NCI-H748 (cell line): ENCODE data around the gene PDCD4.
"Not testable (repeated sequence)": the region's sequence is repeated elsewhere in the genome, so short reads cannot be mapped to it uniquely, and the experiment has no call there.

Source experiments
- DNase-seq: peaks from one replicate; lab custom pipeline; 2025; ENCODE audit not compliant: unreplicated experiment; lab: John Stamatoyannopoulos, UW

The PDCD4 gene

DNA sequence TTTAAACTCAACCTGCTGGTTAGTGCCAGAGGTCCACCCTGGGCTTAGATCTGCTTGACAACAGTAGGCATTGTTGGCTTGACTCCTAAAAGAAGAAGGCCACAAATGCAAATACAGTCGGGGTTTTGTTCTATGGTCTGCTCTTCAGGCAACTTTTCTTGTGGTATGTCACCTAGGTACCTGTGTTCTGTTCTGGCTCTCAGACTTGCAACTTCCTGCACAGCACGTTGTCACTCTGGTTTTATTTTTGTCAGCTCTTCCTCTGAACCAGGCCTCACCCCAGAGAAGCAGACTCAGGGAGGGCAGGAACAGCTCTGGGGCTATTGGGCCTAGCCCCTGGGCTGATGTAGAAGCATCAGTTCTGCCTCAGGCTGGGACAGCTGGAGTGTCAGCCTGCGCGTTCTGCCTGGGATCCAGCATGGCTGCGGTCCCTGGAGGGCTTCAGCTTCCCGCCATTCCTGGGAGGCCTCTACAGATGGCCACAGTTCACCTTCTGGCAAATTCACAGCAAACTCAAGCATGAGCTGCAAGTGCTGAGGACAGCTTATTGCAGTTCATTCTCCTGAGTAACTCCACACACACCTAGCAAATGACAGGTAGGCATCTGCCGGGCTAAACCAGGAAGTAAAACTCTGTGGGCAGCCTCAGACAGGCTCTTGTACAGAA, 11.0 kb upstream of the PDCD4 start:
- DNase-seq: no peak

DNA sequence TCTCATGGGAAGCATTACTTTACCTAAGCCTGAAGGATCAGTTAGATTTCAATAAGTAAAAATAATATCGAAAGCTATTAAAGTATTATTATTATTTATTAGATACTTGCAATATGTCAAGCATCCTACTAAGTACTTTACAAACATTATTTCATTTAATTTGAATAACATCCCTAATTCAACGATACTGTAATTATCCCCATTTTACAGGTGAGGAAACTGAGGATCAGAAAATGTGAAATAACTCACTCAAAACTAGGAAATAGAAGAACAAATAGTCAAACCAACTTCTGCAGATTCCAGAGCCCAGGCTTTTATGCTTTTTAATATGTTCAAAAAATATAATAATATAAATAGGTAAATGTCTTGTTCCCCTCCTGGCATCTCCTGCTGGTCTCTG, 10.3 kb upstream of the PDCD4 start:
- no peak for DNase-seq

DNA sequence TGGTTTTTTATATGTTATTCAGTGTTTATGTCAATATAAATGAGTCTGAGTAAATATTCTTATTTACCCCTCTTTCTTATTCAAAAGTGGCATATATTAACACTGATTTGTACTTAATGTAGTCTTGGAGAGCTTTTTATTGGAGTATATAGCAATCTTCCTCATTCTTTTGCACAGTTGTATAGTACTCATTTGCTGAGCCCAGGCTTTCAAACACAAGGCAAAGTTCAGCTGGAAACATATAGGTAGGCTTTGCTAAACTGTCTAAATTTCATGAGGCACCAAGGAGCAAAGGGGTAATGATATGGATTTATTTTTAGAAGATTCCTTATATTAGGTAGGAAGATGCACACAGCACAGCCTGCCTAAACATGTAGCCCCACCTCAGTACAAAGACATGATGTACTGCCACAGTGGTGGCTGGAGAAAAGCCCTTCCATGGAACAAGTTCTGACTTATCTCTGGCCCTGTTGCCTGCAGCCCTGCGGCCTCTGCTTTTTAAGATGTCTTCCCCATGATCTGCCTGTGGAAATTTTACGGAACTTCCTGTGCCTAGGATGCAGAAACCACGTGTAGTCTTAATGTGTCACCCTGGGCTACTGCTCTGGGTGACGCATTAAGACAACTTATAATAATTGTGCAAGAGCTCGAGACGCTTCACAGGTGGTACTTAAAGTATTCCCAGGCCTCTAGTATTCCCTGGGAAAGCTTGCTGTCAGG, 9.6 kb upstream of the PDCD4 start:
- no peak for DNase-seq

DNA sequence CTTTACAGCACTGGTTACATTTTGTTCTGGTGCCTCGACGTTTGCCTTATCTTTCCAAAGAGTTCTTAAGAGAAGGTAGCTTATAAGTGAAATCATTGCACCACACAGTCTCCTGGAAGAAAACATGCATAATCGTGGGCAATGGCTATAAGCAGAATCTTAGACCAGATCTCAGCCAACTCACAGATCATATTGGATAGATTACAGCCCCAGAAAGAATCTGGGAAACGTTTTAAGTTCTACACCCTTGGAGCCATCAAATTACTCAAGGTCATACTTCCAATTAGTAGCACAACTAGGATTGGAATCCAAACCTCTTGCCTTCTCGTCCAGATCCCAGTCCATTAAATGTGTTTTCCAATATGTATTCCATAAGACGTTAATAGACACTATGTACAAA, 8.8 kb upstream of the PDCD4 start:
- DNase-seq: no peak

DNA sequence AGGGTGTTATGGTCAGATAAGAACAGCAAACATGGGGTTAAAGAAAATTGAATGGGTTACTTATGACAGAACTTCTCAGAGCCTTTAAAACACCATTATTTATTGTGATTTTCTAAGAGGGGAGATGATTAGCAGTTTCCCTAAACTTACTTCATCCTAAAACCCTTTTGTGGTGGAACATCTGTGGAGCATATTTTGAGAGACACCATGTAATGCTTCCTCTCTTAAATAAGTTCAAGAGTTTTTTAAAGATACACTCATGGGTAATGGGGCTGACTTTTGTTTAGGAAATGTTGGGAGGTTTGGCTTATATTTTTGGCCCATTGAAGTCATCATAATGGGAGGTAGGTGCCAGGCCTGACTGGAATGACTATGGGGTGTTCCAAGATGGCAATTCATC, 8.4 kb upstream of the PDCD4 start:
- DNase-seq: no peak

DNA sequence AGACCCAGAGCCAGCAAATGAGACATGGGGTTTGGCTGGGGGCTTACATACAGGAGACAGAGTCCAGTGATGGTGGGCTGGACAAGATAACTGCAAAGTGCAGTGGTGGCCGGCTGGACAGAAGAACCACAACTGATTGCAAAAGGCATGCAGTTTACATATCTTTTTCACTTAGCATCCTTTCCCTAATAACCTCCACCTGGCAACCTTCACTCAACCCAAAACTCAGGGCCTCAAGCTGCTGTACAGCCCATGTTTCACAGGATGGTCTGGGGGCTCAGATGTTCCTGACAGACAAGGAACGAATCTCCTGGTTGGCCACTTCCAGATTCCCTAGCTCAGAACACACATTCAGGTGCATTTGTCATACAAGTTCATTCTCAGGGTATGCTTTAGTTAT, 7.8 kb upstream of the PDCD4 start:
- DNase-seq: no peak

DNA sequence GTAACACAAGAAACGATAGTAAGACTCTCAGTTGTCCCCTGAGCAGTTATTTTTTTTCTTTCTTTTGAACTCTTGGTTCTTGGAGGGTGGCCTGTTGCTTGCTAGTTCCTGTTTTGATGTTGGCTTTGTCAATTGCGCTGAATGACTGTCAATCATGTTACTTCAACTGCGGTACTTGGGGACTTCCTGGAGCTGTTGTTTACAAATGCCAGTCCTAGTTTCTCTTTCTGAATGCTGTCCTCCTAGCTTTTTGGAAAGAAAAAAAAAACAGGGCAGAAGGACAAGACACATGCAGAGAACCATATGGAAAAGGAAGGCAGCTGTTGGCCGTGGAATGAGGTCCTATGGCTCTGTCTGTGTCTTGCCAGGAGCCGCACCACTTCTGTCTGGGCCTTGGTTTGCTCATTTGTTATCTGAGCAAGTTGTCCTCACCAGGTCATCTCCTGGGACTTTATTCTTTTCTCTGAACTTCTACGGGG, 7.0 kb upstream of the PDCD4 start:
- no peak for DNase-seq

DNA sequence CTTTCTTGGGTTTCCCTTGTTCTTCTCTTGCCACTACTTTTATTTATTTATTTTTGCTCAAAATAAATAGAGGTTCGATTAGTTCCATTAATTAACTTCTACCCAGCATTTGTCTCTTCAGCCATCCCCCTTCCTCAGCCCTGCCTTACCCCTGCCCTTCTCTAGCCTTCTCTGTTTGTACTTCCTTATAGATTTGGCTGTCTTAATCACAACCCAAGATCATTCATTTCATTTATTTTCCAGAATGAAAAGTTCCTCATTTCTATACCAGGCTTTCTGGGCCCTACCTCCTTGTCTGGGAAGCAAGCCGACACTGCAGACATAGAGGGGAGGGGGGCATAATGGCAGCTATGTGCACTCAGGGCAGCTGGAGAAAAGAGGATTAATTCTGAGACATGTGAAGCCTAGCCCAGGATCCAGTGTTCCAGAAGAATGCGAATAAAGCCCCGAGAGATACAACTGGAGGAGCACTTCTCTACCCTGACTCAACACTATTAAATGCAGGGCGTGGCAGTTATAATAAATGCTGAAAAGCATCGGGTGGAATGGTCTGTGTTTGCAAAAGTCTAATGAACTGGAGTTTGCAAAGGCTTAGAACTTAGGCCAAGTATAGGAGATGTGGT, 6.4 kb upstream of the PDCD4 start:
- DNase-seq: no peak

DNA sequence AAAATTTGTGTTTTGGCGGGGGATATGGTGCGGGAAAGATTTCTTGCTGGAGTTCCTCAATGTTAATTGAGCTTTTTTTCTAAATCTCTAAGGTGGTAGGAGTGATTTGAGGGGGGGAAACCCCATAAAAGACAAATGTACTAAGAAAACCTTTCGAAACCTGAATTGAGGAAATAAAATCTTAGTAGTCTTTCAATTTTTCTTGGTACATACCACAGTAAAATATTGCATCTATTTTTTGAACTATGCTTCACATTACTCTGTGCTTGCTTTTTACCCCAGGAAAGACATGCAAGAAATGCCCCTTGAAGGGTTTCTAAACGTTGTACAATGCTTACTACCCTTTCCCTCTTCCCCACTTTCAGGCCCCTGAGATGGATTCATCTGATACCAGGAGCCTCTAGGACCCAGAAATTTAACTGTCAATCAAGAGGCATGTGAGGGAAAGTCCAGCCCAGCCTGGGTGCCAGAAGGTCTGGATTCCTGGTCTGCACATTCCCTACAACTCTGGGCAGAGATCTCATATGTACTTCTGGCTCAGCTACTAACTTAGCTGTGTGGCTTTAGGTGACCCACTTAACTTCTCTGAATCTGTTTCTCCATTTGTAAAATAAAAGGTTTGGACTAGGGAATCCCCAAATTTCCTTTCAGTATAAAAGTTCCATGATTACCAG, 5.8 kb upstream of the PDCD4 start:
- no peak for DNase-seq

DNA sequence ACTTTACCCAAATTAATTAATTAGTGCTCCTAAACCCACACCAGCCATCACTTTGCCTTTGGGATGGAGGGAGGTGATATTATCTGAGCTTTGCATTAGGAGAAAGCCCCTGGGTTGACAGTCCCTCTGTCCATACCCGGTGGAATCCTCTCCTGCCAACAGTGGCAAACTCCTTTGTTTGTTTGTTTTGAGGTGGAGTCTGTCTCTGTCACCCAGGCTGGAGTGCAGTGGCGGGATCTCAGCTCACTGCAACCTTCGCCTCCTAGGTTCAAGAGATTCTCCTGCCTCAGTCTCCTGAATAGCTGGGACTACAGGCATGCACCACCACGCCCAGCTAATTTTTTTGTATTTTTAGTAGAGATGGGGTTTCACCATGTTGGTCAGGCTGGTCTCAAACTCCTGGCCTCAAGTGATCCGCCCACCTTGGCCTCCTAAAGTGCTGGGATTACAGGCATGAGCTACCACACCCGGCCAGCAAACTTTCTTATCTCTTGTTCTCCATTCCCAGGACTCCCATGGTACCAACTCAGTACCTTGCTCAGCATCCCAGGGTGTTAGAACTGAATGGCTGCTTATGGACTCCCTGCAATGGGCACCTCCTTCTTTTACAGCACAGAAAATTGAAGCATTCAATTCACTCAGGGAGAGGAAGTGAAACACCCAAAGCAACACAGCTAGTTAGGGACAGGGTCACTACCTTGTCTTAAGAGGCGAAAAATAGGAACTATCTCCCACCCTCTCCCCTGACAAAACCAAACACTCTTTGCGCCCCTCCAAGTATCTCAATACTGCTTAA, 4.5 kb upstream of the PDCD4 start:
- DNase-seq: not testable (repeated sequence)

DNA sequence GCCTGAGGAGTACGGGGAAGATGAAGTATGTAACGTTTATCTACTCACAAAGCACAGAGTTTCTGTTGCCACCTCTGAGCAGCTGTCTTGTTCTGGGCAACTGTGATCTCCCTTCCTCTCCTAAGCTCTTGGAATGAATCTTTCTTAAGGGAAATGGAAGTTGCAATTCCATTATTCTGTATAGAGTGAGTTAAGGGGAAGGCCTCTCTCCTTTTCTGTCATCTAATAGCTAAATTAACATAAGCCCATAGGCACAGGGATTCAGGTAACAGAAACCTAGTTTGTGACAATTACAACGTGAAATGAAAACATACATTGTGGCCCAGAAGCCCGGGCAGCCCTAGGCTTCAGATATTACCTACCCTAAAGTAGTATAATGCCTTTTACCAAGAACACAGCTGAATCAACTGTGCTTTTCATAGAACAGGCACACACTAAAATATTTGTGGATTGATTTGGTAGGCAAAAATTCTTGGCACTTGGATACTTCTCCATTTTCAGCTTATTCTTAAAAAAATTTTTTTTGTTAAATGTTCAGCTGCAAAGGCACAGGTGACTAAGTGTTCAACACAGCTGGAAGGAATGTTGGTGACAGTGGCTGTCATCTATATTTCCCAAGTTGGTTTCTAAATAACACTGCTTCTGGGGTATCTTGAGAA, 3.8 kb upstream of the PDCD4 start:
- DNase-seq: no peak

DNA sequence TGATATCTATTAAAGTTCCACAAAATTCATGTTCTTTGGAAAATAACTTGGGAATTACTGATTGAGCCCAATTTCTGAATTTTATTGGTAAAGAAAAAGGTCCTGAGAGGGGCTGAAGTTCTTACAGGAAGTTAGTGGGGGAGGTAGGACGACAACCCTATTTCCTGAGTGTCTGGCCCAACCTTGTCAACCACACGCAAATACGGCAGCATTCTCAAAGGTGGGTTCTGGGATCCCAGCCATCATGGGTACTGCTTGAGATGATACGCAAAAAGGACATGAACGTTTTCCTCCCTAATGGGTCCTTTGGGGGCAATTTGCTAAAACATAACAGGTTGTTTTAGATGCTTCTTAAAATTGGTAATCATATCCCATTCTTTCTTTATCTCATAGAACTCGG, 2.7 kb upstream of the PDCD4 start:
- DNase-seq: no peak

DNA sequence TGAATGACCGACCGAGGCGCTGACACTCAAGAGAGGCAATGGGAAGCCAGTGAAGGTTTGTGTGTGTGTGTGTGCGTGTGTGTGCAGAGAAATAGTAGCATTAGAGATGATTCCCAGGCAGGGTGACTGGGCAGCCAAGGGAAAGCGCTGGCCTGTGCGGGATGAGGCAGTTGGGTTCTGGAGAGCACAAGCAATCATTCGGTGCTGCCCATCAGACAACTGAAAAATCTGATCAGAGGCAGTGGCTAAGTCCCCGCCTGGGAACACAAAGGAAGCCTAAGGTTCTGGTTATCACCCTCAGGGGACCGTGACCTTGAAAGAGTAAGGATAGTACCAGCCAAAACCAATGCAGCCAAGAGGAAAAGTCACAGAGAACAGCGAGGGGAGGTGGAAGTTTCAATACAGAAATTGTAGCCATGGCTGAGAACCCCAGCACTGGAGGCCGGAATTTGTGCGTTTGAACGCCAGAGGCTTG, 868 bp upstream of the PDCD4 start:
- no peak for DNase-seq

DNA sequence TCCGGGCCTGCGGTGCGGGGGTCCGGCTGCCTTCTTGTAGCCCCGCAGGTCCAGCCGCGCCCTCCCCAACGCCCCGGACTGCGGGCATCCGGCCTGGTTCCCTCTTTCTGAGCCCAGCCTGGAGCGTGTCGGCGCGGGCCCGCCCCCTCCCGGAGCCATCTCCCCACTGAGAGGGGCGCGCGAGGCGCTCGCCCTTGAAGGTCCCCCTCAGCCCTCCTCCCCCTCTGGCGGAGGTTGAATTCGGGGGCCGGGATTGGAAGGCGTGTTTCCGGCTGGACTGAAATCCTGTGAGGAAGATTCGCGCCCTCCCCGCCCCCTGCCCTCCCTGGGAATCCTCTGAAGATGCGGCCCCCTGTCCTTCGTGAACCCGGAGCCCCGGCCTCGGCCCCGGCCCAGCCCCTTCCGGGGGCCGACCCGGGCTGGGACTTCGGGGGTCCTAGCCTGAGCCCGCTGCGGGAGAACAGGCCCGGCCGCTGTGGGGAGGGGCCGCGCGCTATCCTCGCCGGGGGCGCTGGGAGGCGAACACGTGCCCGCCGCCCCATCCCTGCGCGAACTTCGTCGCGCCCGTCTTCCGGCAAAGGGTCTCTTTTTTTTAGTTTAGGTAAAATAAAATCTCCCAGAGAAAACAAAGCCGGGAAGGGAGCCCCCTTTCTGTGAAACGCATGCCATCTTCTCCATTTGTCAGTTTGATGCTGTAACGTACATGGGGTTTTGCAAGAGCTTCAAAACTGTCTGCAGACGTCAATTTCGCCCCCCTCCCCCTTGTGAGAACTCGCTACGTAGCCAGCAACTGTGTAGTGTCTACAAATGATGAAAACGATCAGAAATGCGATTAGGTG, 636 bp downstream of the PDCD4 start:
- DNase-seq: peak; percentile 78

DNA sequence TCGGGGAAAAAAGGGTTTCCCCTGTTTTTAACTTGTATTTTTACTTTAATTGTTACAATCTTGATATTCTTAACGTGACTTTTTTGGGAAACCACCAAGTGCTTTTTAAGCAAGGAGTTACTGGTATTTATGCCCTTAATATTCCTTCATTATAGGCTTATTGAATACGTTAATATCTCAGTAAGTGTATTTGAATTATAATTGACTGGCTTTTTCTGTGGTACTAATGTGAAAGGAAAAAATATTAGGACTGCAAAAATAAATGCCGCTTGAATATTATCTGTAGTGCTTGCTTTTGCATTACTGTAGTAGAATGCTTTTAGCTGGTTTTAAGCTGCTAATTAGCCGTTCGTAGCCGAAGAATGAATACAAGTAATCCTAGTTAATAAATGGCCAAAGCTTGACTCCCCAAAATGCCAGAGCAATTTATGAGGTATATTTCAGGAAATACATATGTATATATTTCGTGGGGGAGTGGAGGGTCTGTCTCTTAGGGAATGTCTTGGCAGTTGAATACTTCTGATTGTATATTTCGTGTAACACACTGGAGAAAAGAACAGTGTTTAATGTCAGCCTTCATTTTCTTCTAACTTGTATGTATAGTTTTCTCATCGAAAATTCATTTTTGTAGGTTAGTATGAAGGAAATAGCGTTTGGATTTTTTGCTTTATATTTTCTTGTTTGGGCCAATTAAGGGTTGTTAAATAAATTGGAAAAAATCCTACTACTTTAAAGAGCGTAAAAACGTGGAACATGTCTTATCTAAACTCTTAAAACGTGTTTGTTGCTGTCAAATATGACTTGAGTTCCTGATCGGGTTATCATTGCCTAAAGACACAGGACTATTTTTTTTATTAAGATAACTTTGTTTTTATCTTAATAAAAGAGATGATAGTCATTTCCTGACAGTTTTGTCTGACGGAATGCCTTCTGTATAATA, 1.5 kb downstream of the PDCD4 start:
- DNase-seq: no peak

DNA sequence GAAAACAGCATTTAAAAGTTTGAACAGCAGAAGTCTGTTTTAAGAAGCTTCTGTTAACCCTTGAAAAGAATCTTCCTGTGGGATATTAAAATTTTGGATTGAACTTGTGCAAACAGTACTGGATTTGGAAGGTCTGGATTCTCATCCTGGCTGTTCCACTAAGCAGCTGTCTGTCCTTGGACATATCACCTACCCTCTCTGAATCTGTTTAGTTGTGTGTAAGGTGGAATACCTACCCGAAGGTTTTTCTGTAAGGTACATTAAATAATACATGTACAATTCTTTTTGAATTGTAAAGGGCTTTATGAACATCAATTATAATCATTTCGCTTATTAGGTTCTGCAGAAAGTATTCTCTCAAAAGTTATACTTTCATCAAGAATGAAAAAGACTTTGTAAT, 2.2 kb downstream of the PDCD4 start:
- no peak for DNase-seq

DNA sequence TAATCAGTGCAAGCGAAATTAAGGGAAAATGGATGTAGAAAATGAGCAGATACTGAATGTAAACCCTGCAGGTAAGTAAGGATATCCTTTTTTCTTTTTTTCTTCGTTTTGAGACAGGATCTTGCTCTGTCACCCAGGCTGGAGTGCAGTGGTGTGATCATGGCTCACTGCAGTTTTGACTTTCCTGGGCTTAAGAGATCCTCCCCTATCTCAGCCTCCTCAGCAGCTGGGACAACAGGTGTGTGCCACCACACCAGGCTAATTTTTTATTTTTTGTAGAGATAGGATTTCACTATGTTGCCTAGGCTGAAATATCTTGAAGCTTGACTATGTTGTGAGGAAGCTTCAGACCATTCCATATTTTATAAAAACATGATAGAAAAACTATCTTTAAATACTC, 4.3 kb downstream of the PDCD4 start:
- no peak for DNase-seq

DNA sequence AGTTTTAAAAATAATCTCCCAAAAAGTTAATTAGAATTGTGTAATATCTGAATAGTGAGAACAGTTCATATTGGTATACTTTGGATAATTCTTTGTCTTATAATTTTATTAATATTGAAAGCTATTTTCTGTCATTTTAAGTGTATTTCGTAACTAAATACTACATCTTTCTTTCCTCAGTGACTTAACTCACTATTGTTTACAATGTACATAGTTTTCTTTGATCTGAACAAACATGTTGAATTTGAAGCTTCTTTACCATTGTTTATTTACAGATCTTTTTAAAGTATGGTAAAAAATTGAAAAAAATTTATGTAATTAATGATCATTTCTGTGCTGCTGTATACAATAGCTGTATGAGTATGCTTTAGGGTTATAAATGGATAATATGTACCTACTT, 5.1 kb downstream of the PDCD4 start:
- no peak for DNase-seq
